GM04503 (cell line): ENCODE results near the gene COL6A6.
"Not testable (repeated sequence)": the region's sequence is repeated elsewhere in the genome, so short reads cannot be mapped to it uniquely, and the experiment has no call there.

Experiments used
- DNase-seq: peaks from one replicate; pipeline ENCODE4 v3.0.0-alpha.2; 2012; ENCODE audit warnings: low read depth

COL6A6 gene

GRCh38 chr3:130537673-130538304 lies 20.8 kb downstream of the COL6A6 start:
- DNase-seq: no peak

GRCh38 chr3:130539005-130539404 lies 22.0 kb downstream of the COL6A6 start:
- no peak for DNase-seq

- DNase-seq: no peak
These were observed 26.3 kb downstream of the COL6A6 start for GRCh38 chr3:130543322-130543721.

GRCh38 chr3:130546920-130547679 lies 30.1 kb downstream of the COL6A6 start:
- no peak for DNase-seq

- not testable (repeated sequence) for DNase-seq
These were observed 30.7 kb downstream of the COL6A6 start for GRCh38 chr3:130547680-130548065.

GRCh38 chr3:130548356-130548755 lies 31.4 kb downstream of the COL6A6 start:
- DNase-seq: no peak

- no peak for DNase-seq
These were observed 40.5 kb downstream of the COL6A6 start for GRCh38 chr3:130557336-130558035.

GRCh38 chr3:130558366-130558765 lies 41.4 kb downstream of the COL6A6 start:
- DNase-seq: no peak

- DNase-seq: no peak
These were observed 48.2 kb downstream of the COL6A6 start for GRCh38 chr3:130565224-130565623.
